Measurements from ENCODE around the gene BAIAP2L2. TPM values are rescaled to one million over a fixed set of nuclear protein-coding genes. Genes with fewer than 3 reads are reported as not detected.

Gene BAIAP2L2
- total RNA-seq, 3 donors from 2014 or later (not counting 1 experiment from before 2014, with no cell fraction given), result 0.99 to 1.9 (median 1.2) TPM

GRCh38 chr22:38125038-38125610, 14.6 kb upstream of the BAIAP2L2 start:
- no peaks in the 10 kb centered on the region for H3K27me3 Mint-ChIP-seq (ENCODE audit: low read depth in 2 of 2)
- Histone ChIP-seq H3K36me3 (ENCODE audit: control insufficient read depth, insufficient read depth, low read length) (peaks cover 37% of the 10 kb centered on the region), H3K9me3 (ENCODE audit: control insufficient read depth, insufficient read depth, low read length) (no peaks in the 10 kb centered on the region), H3K4me1 (ENCODE audit: control insufficient read depth, insufficient read depth, low read length) (peaks cover 7% of the 10 kb centered on the region), H3K27ac (ENCODE audit: low read length) (no peak overlapping the region), H3K4me3 (ENCODE audit: low read length) (no peak overlapping the region), H3K27me3 (ENCODE audit: control insufficient read depth, insufficient read depth, low read length) (no peaks in the 10 kb centered on the region)
- no peaks in the 10 kb centered on the region for H3K9me3 Mint-ChIP-seq
- no peak for TF ChIP-seq CTCF (IDR thresholded peaks at IDR 0.05)
- 97% methylated on average over 14 of the region's 14 CpGs for WGBS (ENCODE audit: insufficient coverage)
- DNase-seq (no peak), ATAC-seq (no peak)
- H3K36me3 Mint-ChIP-seq, result no peaks in the 10 kb centered on the region
- H3K4me3 Mint-ChIP-seq, result no peak overlapping the region
- intact Hi-C loops (cut with micrococcal nuclease), result no loop called here
- no peak overlapping the region for H3K27ac Mint-ChIP-seq
- peaks cover 5 to 6% of the 10 kb centered on the region in 2 donors for H3K4me1 Mint-ChIP-seq

- Histone ChIP-seq H3K36me3 (ENCODE audit: control insufficient read depth, insufficient read depth, low read length) (peaks cover 32% of the 10 kb centered on the region), H3K27me3 (ENCODE audit: control insufficient read depth, insufficient read depth, low read length) (no peaks in the 10 kb centered on the region), H3K9me3 (ENCODE audit: control insufficient read depth, insufficient read depth, low read length) (no peaks in the 10 kb centered on the region), H3K4me3 (ENCODE audit: low read length) (no peak overlapping the region), H3K27ac (ENCODE audit: low read length) (no peak overlapping the region), H3K4me1 (ENCODE audit: control insufficient read depth, insufficient read depth, low read length) (peaks cover 7% of the 10 kb centered on the region)
- intact Hi-C loops (cut with micrococcal nuclease), result no loop called here
- DNase-seq (no peak), ATAC-seq (peak in 1 of 3 donors; percentile 45)
- Mint-ChIP-seq H3K9me3 (no peaks in the 10 kb centered on the region), H3K27ac (peak overlapping the region in 1 of 2 donors; percentile 17), H3K36me3 (no peaks in the 10 kb centered on the region), H3K4me3 (no peak overlapping the region), H3K27me3 (ENCODE audit: low read depth in 2 of 2) (no peaks in the 10 kb centered on the region), H3K4me1 (peaks cover 5 to 6% of the 10 kb centered on the region in 2 donors)
- 93% methylated on average over 21 of the region's 21 CpGs for WGBS (ENCODE audit: insufficient coverage)
- TF ChIP-seq CTCF (IDR thresholded peaks at IDR 0.05), result no peak
These were observed 13.9 kb upstream of the BAIAP2L2 start for GRCh38 chr22:38124236-38124974.

- WGBS (ENCODE audit: insufficient coverage), result 79% methylated on average over 6 of the region's 6 CpGs
- no peaks in the 10 kb centered on the region for H3K36me3 Mint-ChIP-seq
- ATAC-seq, result no peak
- H3K4me1 Mint-ChIP-seq, result peaks cover 5 to 6% of the 10 kb centered on the region in 2 donors
- Histone ChIP-seq H3K27ac (ENCODE audit: low read length) (no peak overlapping the region), H3K27me3 (ENCODE audit: control insufficient read depth, insufficient read depth, low read length) (no peaks in the 10 kb centered on the region), H3K9me3 (ENCODE audit: control insufficient read depth, insufficient read depth, low read length) (no peaks in the 10 kb centered on the region), H3K4me3 (ENCODE audit: low read length) (no peak overlapping the region), H3K4me1 (ENCODE audit: control insufficient read depth, insufficient read depth, low read length) (peaks cover 7% of the 10 kb centered on the region), H3K36me3 (ENCODE audit: control insufficient read depth, insufficient read depth, low read length) (peaks cover 21% of the 10 kb centered on the region)
- no peak overlapping the region for H3K4me3 Mint-ChIP-seq
- H3K9me3 Mint-ChIP-seq, result no peaks in the 10 kb centered on the region
- H3K27ac Mint-ChIP-seq, result no peak overlapping the region
- no peak for TF ChIP-seq CTCF (IDR thresholded peaks at IDR 0.05)
- DNase-seq, result no peak
- no peaks in the 10 kb centered on the region for H3K27me3 Mint-ChIP-seq (ENCODE audit: low read depth in 2 of 2)
- intact Hi-C loops (cut with micrococcal nuclease), result no loop called here
These were observed 12.1 kb upstream of the BAIAP2L2 start for GRCh38 chr22:38122616-38123015.
